GM18507 (cell line): ENCODE measurements around the gene PLCD1.
"Not testable (repeated sequence)": the region's sequence is repeated elsewhere in the genome, so short reads cannot be mapped to it uniquely, and the experiment has no call there.

ENCODE experiments used
- DNase-seq: peaks from one replicate; pipeline ENCODE4 v3.0.0; 2011; ENCODE audit warnings: low read depth; ENCODE audit not compliant: insufficient read length; ENCODE audit errors: extremely low spot score
- FAIRE-seq: peaks from 2 replicates; lab custom pipeline; 2011; peaks lifted over from hg19 to GRCh38; lab: Jason Lieb, UNC

PLCD1 gene

DNA sequence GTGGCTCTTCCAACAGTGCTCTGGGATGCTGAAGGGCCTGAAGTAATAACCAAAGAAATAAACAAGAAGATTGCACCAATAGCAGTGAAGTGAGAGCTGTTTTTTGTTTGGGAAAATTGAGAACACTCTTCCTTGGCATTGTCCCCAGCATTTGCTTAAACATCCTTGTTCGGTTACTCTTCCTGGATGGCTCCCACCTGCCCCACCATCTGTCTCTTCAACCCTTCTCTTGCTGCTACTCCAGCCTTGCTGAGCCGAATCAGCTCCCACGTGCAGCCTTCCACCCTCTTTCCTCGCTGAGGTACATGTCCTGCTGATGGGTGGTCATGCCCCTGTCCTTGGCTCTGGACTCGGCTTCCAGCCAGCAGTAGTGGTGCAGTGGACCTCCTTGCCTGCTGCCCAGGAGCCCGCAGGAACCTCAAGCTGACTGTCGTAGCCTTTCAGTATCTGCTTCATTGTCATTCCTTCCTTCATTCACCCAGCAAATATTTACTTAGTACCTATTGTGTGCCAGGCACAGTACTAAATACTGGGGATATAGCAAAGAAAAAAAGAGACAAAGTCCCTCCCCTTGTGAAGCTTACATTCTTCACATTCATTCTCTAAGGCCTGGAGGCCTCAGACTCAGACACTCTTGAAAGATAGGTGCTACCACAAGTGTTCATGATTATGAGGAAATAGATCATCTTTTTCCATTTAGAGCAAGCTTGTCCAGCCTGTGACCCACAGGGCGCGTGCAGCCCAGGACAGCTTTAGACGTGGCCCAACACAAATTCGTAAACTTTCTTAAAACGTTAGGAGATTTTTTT, 56.0 kb downstream of the PLCD1 start:
- DNase-seq (no peak), FAIRE-seq (no peak)

DNA sequence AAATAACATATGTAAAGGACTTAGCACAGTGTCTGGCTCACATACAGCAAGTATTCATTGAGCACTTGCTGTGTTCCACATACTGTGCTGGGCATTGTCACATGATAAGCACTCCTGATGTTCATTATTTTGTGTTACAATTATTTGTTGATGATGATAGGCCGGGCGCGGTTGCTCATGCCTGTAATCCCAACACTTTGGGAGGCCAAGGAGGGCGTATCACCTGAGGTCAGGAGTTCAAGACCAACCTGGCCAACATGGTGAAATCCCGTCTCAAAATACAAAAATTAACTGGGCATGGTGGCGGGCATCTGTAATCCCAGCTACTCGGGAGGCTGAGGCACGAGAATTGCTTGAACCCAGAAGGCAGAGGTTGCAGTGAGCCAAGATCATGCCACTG, 57.4 kb downstream of the PLCD1 start:
- not testable (repeated sequence) for DNase-seq, FAIRE-seq

DNA sequence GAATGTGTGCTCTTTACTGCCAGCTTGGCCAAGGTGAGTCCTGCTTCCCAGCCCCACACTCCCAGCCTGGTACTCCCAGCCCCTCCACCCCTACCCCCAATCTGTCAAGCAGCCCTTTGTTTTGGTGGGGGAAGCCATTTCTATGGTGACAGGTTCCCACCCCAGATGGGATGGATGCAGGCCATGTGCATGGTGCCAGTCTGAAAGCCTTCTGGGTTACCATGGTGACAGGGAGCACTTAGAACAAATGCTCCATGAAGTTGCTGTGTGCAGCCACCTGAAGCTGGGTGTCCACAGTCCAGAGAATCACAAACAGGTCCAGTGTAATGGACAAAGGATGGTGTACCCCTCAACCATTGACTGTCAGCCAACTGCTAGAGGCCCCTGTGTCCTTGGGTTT, 58.0 kb downstream of the PLCD1 start:
- FAIRE-seq (no peak), DNase-seq (no peak)

GRCh38 chr3:37970802-37971201, 58.6 kb downstream of the PLCD1 start:
- no peak for DNase-seq
- FAIRE-seq: no peak

- FAIRE-seq: no peak
- no peak for DNase-seq
These were observed 59.8 kb downstream of the PLCD1 start for GRCh38 chr3:37969596-37970100.

DNA sequence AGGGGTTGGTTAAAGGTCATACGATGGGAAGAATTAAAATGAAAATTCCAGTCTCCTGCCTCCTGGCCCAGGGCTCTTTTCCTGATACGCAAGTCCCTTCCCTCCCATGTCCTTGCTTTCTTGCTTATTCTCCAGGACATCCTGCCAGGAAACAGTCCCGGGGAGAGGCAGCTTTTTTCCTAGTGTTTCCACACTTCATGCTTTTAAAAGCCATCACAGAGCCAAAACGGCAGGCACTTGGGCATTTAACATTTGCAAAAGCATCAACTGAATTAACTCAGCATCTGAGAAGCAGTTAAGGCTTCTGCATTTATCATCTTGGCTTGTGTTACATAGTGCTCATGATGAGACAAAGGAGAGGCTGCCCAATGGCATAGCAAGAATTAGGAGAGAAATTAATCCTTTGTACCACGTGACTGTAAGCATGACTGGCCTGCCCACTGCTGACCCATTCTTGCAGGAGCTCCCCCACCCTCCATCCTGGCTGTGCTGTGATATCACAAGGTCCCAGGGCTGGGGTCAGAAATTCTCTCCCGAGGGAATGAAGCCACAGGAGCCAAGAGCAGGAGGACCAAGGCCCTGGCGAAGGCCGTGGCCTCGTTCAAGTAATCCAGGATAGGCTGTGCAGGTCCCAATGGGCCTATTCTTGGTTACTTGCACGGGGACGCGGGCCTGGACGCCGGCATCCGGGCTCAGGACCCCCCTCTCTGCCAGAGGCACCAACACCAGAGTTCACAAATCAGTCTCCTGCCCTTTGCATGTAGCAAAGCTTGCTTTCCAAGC, 60.4 kb downstream of the PLCD1 start:
- no peak for DNase-seq
- FAIRE-seq: no peak

DNA sequence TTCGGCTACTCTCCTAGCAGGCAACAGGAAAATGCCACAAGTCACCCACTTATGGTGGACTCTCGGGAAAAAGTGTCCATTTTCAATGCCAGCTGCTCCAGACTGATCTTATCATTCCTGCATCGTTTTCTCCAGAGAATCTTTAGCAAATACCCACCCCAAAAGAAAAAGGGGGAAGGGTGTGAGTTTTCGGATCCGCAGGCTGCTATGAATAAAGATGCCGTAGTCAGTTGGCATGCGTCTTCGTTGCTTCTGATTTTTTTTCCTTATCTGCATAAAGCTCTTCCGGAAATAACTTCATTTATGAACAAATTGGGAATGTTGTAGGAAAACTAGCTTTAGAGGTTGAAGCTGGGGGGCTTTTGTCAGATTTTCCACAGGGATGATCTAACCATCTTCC, 61.2 kb downstream of the PLCD1 start:
- FAIRE-seq (no peak), DNase-seq (no peak)

GRCh38 chr3:37967260-37967881, 62.1 kb downstream of the PLCD1 start:
- DNase-seq (peak; percentile 25), FAIRE-seq (peak; percentile 53)

GRCh38 chr3:37964716-37965115, 64.7 kb downstream of the PLCD1 start:
- no peak for DNase-seq
- no peak for FAIRE-seq

GRCh38 chr3:37964146-37964545, 65.3 kb downstream of the PLCD1 start:
- DNase-seq (no peak), FAIRE-seq (no peak)

DNA sequence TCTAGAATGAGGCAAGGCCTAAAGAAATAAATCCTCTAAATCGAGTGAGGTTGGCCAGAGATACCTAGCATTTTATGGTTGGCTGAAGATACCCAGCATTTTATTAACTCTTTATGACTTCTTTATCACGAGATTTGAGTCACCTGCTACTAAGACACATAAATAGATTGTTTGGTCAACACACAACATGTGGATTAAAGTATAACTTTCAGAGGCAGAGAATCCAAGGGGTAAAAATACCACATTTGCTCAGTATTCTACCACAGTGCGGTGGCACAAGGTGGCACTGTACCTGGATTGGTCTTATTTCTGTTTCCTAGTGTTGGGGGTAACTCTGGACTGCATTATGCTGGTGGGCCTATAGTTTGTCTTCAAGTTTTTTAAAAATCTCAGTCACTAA, 65.8 kb downstream of the PLCD1 start:
- FAIRE-seq: no peak
- DNase-seq: no peak

DNA sequence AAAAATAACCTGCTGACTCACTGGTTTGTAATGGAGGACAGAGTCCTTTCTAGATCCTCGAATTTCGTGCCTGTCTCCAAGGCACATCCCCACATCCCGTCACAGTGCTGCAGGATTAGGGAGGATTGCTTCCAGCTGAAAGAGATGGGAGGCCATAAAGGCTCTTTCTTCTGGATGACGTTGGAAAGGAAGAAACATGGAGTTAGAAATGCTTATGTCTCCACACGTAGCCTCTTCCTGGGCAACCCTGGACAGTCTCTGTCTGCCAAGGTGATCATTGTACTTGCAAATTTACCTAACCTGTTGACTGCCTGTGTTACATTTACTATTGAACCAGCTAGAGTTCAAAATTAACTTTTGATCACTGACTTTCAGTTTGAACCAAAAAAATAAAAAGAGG, 66.4 kb downstream of the PLCD1 start:
- DNase-seq (no peak), FAIRE-seq (no peak)

GRCh38 chr3:37961622-37962431, 67.6 kb downstream of the PLCD1 start:
- DNase-seq (no peak), FAIRE-seq (no peak)

- FAIRE-seq: no peak
These were observed 71.9 kb downstream of the PLCD1 start for GRCh38 chr3:37957539-37957936.

More at GRCh38 chr3:37957539-37957936, 71.9 kb downstream of the PLCD1 start:
- DNase-seq: no peak
